Dedifferentiated amniotic fluid mesenchymal stem cell (primary cell): ENCODE results near the gene KIFC3.
"Not testable (repeated sequence)": the region's sequence is repeated elsewhere in the genome, so short reads cannot be mapped to it uniquely, and the experiment has no call there.

Experiments used
- DNase-seq: peaks from one replicate; pipeline ENCODE4 v3.0.0-alpha.2; 2016; ENCODE audit errors: extremely low spot score

Gene KIFC3

DNA sequence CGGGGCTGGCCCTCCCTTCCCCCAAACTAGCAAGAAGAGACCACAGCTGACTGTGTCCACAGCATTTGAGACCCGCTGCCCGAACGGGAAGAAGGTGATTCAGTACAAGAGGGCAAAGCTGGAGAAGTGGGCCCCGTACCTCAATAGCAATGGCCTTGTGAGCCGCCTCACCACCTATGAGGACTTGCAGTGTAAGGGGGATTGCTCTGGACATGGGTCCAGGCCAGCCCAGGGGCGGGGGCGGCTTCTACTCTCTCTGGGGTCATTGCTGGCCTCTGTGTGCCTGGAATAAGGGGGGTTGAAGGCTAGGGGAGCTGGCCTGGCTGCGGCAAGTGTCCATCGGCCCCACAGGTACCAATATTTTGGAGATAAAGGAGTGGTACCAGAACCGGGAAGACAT, 79.6 kb downstream of the KIFC3 start:
- DNase-seq = no peak

DNA sequence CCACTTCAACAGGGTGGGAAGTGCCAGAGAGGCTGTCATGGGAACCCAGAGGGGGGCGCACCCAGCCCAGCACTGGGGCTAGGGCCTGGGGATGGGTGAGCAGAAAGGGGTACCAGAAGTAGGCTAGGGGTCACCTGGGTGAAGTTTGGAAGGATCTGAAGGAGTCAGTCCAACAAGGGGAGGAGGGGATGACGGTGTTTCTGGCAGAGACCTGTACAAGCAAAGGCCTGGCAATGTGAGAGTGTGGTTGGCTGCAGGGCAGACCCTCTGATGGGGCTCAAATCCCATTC, 80.1 kb downstream of the KIFC3 start:
- no peak for DNase-seq

DNA sequence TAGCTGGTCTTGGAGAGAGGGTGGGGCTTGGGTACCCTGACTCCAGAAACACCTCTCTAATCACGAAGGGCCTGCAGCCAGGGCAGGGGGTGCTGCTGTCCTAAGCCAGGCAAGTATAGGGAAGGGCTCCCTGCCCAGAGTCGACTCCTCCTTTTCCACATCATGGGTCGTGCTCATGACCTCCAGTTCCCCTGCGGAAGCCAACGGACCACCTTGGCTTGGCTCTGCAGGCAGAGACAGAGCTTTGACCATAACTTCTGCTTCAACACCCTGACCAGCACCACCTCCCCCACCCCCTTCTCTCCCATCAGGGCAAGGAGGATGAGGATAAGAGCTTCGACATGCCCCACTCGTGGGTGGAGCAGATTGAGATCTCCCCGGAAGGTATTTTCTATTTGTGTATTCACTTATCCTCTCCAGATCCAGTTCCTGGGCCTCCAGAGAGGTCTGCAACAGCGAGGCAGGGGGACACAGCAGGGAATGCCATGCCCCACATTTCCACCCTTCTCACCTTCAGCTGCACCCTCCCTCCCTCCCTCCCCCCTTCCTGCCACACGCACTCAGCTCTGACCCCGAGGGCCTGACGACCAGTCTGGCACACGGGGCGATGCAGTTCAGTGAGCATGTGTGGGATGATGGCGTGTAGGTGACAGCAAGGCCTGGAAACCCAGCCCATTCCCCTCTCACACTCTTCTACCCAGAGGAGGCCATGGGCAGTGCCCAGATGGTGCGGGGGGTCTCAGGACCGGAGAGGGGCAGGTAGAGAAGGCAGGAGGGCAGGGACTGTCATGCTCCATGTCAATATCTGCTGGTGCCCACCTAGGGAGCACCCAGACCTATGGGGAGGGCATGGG, 80.7 kb downstream of the KIFC3 start:
- DNase-seq = no peak

DNA sequence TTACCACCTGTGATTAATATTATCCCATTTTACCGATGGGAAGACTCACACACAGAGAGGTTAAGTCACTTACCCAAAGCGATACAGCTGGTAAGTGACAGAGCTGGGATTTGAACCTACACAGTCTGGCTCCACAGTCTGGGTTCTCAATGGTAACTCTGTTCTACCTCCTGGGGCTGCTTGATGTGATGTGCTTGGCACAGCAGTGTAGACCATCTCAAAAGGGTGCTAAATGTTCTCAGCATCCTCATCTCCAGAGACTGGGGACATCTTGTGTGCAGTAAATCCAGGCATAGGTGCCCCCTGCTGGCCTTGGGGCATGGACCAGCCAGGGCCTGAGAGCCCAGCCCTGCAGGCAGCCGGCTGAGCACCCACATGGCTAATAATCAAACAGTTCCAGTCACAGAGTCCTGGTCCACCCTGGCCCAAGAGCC, 82.1 kb downstream of the KIFC3 start:
- no peak for DNase-seq

DNA sequence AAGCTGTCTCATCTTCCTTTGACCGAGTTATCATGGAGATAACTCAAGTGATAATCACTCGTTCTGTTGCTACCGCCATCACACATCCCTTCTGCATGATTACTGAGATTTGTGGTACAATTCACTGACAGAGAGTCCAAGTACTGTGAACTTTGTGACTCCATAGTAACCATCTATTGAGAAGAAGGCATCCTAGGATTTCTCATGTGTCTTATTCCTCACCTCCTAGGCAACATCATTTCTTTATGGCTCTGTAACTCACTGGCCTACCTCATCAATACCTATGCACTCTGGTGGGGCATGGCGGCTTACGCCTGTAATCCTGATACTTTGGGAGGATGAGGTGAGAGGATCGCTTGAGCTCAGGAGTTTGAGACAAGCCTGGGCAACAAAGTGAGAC, 88.2 kb downstream of the KIFC3 start:
- DNase-seq = no peak

DNA sequence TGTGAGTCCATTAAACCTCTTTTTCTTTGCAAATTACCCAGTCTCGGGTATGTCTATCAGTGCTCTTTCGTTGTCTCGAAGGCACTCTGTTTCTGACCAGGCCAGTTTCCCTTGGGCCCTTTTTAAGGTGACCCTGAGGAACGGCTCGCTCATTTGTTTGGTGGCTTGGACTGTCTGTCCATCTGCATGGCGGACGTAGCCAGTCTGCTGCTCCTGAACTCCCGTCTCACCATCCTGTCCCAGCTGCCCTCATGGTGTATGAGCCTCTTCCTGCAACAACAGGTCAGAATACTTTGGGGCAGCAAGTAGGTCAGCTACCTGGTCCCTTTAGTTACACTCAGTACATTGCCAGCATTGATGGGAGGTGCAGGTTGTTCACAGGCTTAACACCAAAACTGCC, 88.7 kb downstream of the KIFC3 start:
- no peak for DNase-seq

DNA sequence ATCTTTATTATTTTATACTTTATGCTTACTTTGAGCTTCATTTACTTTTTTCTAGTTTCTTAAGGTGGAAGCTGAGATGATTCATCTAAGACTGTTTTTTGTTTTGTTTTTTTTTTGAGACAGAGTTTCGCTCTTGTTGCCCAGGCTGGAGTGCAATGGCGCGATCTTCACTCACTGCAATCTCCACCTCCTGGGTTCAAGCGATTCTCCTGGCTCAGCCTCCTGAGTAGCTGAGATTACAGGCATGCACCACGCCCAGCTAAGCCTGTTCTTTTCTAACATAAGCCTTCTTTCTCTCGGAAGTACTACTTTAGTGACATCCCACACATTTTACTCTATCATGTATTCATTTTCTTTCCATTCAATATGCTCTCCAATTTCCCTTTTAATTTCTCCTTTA, 89.7 kb downstream of the KIFC3 start:
- not testable (repeated sequence) for DNase-seq

DNA sequence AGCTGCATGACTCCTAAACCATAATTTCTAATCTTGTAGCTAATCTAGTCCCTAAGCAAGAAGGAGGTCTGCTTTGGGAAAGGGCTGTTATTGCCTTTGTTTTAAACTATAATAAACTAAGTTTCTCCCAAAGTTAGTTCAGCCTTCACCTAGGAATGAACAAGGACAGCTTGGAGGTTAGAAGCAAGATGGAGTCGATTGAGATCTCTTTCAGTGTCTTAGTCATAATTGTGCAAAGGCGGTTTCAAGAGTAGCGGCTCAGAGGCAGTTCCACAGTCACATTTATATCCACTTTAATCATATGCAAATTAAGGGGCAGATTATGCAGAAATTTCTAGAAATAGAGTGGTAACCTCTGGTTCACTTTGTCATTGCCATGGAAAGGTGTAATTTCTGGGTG, 90.3 kb downstream of the KIFC3 start:
- DNase-seq = no peak

DNA sequence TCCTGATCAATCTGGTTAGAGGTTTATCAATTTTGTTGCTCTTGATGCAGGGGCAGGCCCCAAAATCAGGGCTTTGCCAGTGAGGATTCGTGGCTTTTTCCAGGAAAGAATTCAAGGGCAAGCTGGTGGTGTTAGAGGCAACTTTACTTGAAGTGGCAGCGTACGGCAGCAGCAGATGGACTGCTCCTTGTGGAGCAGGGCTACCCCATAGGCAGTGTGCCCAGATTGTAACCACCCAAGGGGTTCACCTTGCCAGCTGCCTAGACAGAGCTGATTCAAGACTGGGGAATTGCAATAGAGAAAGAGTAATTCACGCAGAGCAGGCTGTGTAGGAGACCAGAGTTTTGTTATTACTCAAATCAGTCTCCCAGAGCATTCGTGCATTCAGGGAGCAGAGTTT, 90.9 kb downstream of the KIFC3 start:
- DNase-seq = no peak

DNA sequence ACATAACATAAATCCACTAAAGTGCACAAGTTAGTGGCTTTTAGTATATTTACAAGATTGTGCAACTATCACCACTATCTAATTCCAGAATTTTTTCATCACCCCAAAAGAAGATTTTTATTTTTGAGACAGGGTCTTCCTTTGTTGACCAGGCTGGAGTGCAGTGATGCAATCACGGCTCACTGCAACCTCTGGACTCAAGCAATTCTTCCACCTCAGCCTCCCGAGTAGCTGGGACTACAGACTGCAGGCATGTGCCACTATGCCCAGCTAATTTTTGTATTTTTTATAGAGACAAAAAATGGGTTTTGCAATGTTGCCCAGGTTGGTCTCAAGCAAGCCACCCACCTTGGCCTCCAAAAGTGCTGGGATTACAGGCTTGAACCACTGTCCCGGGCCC, 92.6 kb downstream of the KIFC3 start:
- DNase-seq = no peak
